T-helper 1 cell treated with Interleukin-12 subunit alpha and Interleukin-12 subunit beta and Interleukin-4 antibody, amounts not matched to agents 30 μg/mL and 1 μg/mL, for 36 hours (primary cell): ENCODE results near the gene COX7C.
"Not testable (repeated sequence)": the region's sequence is repeated elsewhere in the genome, so short reads cannot be mapped to it uniquely, and the experiment has no call there.

Source experiments
- H3K27ac Mint-ChIP-seq: one replicate; pipeline ENCODE4 v1.8.0; 2021; ENCODE audit warnings: mild to moderate bottlenecking, mixed read lengths
- H3K27me3 Mint-ChIP-seq: one replicate; pipeline ENCODE4 v1.8.0; 2021; ENCODE audit warnings: low read depth, mixed read lengths
- H3K36me3 Mint-ChIP-seq: one replicate; pipeline ENCODE4 v1.8.0; 2021; ENCODE audit warnings: low read depth, mixed read lengths
- H3K4me1 Mint-ChIP-seq: one replicate; pipeline ENCODE4 v1.8.0; 2021; ENCODE audit warnings: low read depth, mixed read lengths
- H3K4me3 Mint-ChIP-seq: one replicate; pipeline ENCODE4 v1.8.0; 2021; ENCODE audit warnings: mild to moderate bottlenecking, moderate library complexity, mixed read lengths
- H3K9me3 Mint-ChIP-seq: one replicate; pipeline ENCODE4 v1.8.0; 2021; ENCODE audit warnings: mixed read lengths

Gene COX7C

GRCh38 chr5:86631165-86631564 lies 13.4 kb downstream of the COX7C start:
- H3K4me3 Mint-ChIP-seq, result no peak overlapping the region
- no peak overlapping the region for H3K27ac Mint-ChIP-seq
- H3K36me3 Mint-ChIP-seq, result no peaks in the 10 kb centered on the region
- H3K4me1 Mint-ChIP-seq, result no peaks in the 10 kb centered on the region
- no peaks in the 10 kb centered on the region for H3K9me3 Mint-ChIP-seq
- peaks cover 4% of the 10 kb centered on the region for H3K27me3 Mint-ChIP-seq

- no peaks in the 10 kb centered on the region for H3K36me3 Mint-ChIP-seq
These were observed 23.3 kb downstream of the COX7C start for GRCh38 chr5:86640998-86641397.

GRCh38 chr5:86644843-86645242 lies 27.1 kb downstream of the COX7C start:
- H3K4me3 Mint-ChIP-seq, result no peak overlapping the region

More at GRCh38 chr5:86640998-86641397, 23.3 kb downstream of the COX7C start:
- Mint-ChIP-seq H3K4me1 (no peaks in the 10 kb centered on the region), H3K27me3 (peaks cover 4% of the 10 kb centered on the region), H3K27ac (no peak overlapping the region), H3K4me3 (no peak overlapping the region), H3K9me3 (no peaks in the 10 kb centered on the region)

GRCh38 chr5:86645885-86646284 lies 28.1 kb downstream of the COX7C start:
- no peaks in the 10 kb centered on the region for H3K9me3 Mint-ChIP-seq
- H3K4me3 Mint-ChIP-seq, result no peak overlapping the region
- no peaks in the 10 kb centered on the region for H3K4me1 Mint-ChIP-seq
- H3K27me3 Mint-ChIP-seq, result no peaks in the 10 kb centered on the region
- H3K27ac Mint-ChIP-seq, result no peak overlapping the region
- H3K36me3 Mint-ChIP-seq, result no peaks in the 10 kb centered on the region

More at GRCh38 chr5:86644843-86645242, 27.1 kb downstream of the COX7C start:
- Mint-ChIP-seq H3K4me1 (no peaks in the 10 kb centered on the region), H3K27me3 (no peaks in the 10 kb centered on the region), H3K27ac (no peak overlapping the region), H3K9me3 (no peaks in the 10 kb centered on the region), H3K36me3 (no peaks in the 10 kb centered on the region)

GRCh38 chr5:86646671-86647070 lies 28.9 kb downstream of the COX7C start:
- H3K27me3 Mint-ChIP-seq, result no peaks in the 10 kb centered on the region
- H3K4me3 Mint-ChIP-seq, result no peak overlapping the region
- H3K36me3 Mint-ChIP-seq, result no peaks in the 10 kb centered on the region
- no peaks in the 10 kb centered on the region for H3K9me3 Mint-ChIP-seq
- no peaks in the 10 kb centered on the region for H3K4me1 Mint-ChIP-seq
- no peak overlapping the region for H3K27ac Mint-ChIP-seq

- Mint-ChIP-seq H3K9me3 (no peaks in the 10 kb centered on the region), H3K4me3 (no peak overlapping the region), H3K36me3 (no peaks in the 10 kb centered on the region), H3K27ac (no peak overlapping the region), H3K4me1 (no peaks in the 10 kb centered on the region), H3K27me3 (no peaks in the 10 kb centered on the region)
These were observed 32.2 kb downstream of the COX7C start for GRCh38 chr5:86649832-86650505.

GRCh38 chr5:86660771-86661170 lies 43.0 kb downstream of the COX7C start:
- not testable (repeated sequence) for H3K4me1 Mint-ChIP-seq, H3K36me3 Mint-ChIP-seq, H3K9me3 Mint-ChIP-seq, H3K27ac Mint-ChIP-seq, H3K4me3 Mint-ChIP-seq, H3K27me3 Mint-ChIP-seq

- Mint-ChIP-seq H3K36me3 (no peaks in the 10 kb centered on the region), H3K27me3 (peaks cover 4% of the 10 kb centered on the region), H3K4me1 (peaks cover 3% of the 10 kb centered on the region), H3K4me3 (no peak overlapping the region), H3K9me3 (no peaks in the 10 kb centered on the region), H3K27ac (no peak overlapping the region)
These were observed 46.4 kb downstream of the COX7C start for GRCh38 chr5:86664173-86664572.

- H3K4me1 Mint-ChIP-seq, result peaks cover 3% of the 10 kb centered on the region
- H3K4me3 Mint-ChIP-seq, result no peak overlapping the region
- peaks cover 8% of the 10 kb centered on the region for H3K27me3 Mint-ChIP-seq
- H3K27ac Mint-ChIP-seq, result no peak overlapping the region
- H3K36me3 Mint-ChIP-seq, result no peaks in the 10 kb centered on the region
- H3K9me3 Mint-ChIP-seq, result no peaks in the 10 kb centered on the region
These were observed 48.4 kb downstream of the COX7C start for GRCh38 chr5:86665984-86666760.

GRCh38 chr5:86666981-86667380 lies 49.2 kb downstream of the COX7C start:
- no peaks in the 10 kb centered on the region for H3K9me3 Mint-ChIP-seq
- H3K4me3 Mint-ChIP-seq, result no peak overlapping the region
- H3K27me3 Mint-ChIP-seq, result peaks cover 8% of the 10 kb centered on the region

More at GRCh38 chr5:86666981-86667380, 49.2 kb downstream of the COX7C start:
- no peak overlapping the region for H3K27ac Mint-ChIP-seq
- no peaks in the 10 kb centered on the region for H3K36me3 Mint-ChIP-seq
- H3K4me1 Mint-ChIP-seq, result peaks cover 3% of the 10 kb centered on the region
